H1 (cell line): ENCODE results near the gene INO80. TPM values are rescaled to one million over a fixed set of nuclear protein-coding genes. Genes with fewer than 3 reads are reported as not detected.

Experiments
- CHD7 ChIP-seq: fragments of 300-600 bp; sonication (generic); IDR thresholded peaks from 2 replicates; pipeline ENCODE4 v1.7.1; 2012; ENCODE audit warnings: low read length, moderate library complexity, mild to moderate bottlenecking, inconsistent platforms; ENCODE audit not compliant: insufficient replicate concordance
- HDAC2 ChIP-seq, 2 experiments: fragments of 300-600 bp in 1 of 2; sonication (generic) in 1 of 2; IDR thresholded peaks; 2 replicates each; pipeline ENCODE4 v1.6.1; 2011 to 2012; ENCODE audit warnings: low read depth in 2 of 2, low read length in 2 of 2, mild to moderate bottlenecking in 2 of 2, moderate library complexity in 2 of 2, borderline replicate concordance in 1 of 2, inconsistent platforms in 1 of 2
- YY1 ChIP-seq: IDR thresholded peaks from 2 replicates; pipeline ENCODE4 v1.6.1; 2011; ENCODE audit warnings: low read depth, mild to moderate bottlenecking, low read length
- polyA plus RNA-seq, 7 experiments: library from polyadenylated mRNA; depleted of rRNA in 3 of 7; stranded (reverse) in 5 of 7; unstranded in 2 of 7; fragments of >200 nt in 5 of 7; fragments of 200-250 nt in 2 of 7; gene quantifications; 1 replicate in 5 of 7; 2 replicates in 1 of 7; 4 replicates in 1 of 7; pipeline versions ENCODE4 v1.2.1 to v1.2.3, GENCODE V29; 2011 to 2013; ENCODE audit warnings: missing spikeins in 2 of 7, mixed read lengths in 2 of 7
- total RNA-seq: library from RNA; stranded (reverse); fragmentation: NEBNext Ultra II Directional; extraction: Animal tissue kit (Norgen Biotek cat#: 25700); gene quantifications from 2 replicates; pipeline ENCODE4 v1.2.1, GENCODE V29; 2021

INO80 gene
- total and polyA plus RNA-seq, 2 of the 8 experiments (the other 6 are each of a cell fraction or from before 2014, with no cell fraction given) = 4.3 to 24.5 TPM

DNA sequence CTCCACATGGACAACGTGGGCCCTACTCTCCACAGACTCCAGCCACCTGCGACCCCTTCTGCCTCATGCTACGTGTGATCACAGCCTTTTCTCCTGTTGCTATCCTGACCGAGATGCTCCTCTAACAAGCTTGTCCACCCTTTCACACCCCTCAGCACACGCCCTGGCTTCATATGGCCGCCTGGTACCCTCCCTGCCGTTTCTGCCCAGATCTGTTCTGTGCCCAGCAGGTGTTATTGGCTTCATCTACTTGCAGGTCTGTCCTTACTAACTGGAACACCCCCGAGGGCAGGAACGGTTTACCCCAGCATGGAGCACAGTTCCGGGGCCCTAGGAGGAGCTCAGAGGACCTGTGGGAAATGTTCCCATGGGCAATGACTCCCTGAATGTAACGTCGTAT, 152.9 kb downstream of the INO80 start (continued):
- no peak for TF ChIP-seq CHD7
- TF ChIP-seq YY1 = no peak
- no peak for TF ChIP-seq HDAC2 (IDR thresholded peaks at IDR 0.05; ENCODE audit: borderline replicate concordance in 1 of 2, low read depth in 2 of 2, low read length in 2 of 2)
